Measurements from ENCODE around the gene ANK2.

DNA sequence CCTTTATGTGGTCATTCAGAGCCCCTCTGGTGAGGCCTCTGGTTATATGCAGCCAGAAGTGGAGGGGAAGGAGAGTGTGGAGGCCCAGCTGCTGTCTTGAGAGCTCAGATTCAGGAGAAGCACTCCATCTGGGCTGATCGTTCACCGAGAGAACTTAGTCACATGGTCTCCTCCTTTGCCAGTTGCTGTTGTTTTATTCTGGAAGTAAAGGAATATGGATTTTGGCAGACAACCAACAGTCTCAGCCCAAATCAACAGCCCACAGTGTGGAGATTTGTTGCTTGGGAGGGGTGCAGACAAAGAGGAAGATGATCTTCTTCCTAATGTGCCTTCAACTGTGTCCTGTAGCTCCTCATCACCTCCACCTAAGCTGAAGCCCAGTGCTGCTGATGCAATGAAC is 355.4 kb downstream of the ANK2 start:
- TF ChIP-seq EZH2 (IDR thresholded peaks at IDR 0.05; ENCODE audit: insufficient read depth, poor library complexity, severe bottlenecking) (no peak), EZH2phosphoT487 (IDR thresholded peaks at IDR 0.05; ENCODE audit: insufficient read depth, low read depth) (no peak)

Data from GM23248 (cell line).